ENCODE data around the gene DNAJC15.

- TF ChIP-seq SIN3A (IDR thresholded peaks at IDR 0.05; ENCODE audit: borderline replicate concordance, insufficient read depth, low read depth, low read length) (no peak), CTCF (IDR thresholded peaks at IDR 0.05) (0 out of 2 replicates have a peak, but pooled peaks have one; percentile 7), POLR2AphosphoS5 (IDR thresholded peaks at IDR 0.05; ENCODE audit: low read depth, low read length) (no peak), TCF7L2 (IDR thresholded peaks at IDR 0.05; ENCODE audit: low read depth, low read length) (no peak)
Observed at GRCh38 chr13:43116242-43116641, 92.9 kb downstream of the DNAJC15 start.

All from Panc1 (cell line).